Liver (tissue), 9 donors: Measurements from ENCODE around the gene SPOCK2. TPM values are rescaled to one million over a fixed set of nuclear protein-coding genes. Genes with fewer than 3 reads are reported as not detected.

Source experiments
- DNase-seq: peaks from one replicate; pipeline ENCODE4 v3.0.0-alpha.2; 2017; ENCODE audit warnings: low spot score
- H3K27ac ChIP-seq, 2 donors: one replicate each; pipeline ENCODE4 v1.7.0; 2013; ENCODE audit warnings: inconsistent platforms in 2 of 2, low read length in 2 of 2, control low read depth in 1 of 2, low read depth in 1 of 2, mild to moderate bottlenecking in 1 of 2
- H3K27me3 ChIP-seq, 4 donors: one replicate each; pipeline versions ENCODE4 v1.6.1 to v1.7.0; 2013; ENCODE audit warnings: low read length in 3 of 4, inconsistent platforms in 1 of 4, mild to moderate bottlenecking in 1 of 4, moderate library complexity in 1 of 4; ENCODE audit not compliant: control insufficient read depth in 4 of 4, insufficient read depth in 4 of 4
- H3K36me3 ChIP-seq, 4 donors: one replicate each; pipeline versions ENCODE4 v1.6.1 to v1.7.0; 2013; ENCODE audit warnings: low read length in 3 of 4, mild to moderate bottlenecking in 3 of 4, low read depth in 1 of 4, moderate library complexity in 1 of 4; ENCODE audit not compliant: control insufficient read depth in 4 of 4, insufficient read depth in 3 of 4
- H3K4me1 ChIP-seq, 4 donors: one replicate each; pipeline versions ENCODE4 v1.6.1 to v1.7.0; 2013; ENCODE audit warnings: low read length in 3 of 4, mild to moderate bottlenecking in 3 of 4, moderate library complexity in 1 of 4; ENCODE audit not compliant: control insufficient read depth in 4 of 4, insufficient read depth in 4 of 4
- H3K4me3 ChIP-seq, 3 donors: one replicate each; pipeline versions ENCODE4 v1.6.1 to v1.7.0; 2013; ENCODE audit warnings: low read length in 3 of 3, control low read depth in 1 of 3, low read depth in 1 of 3, mild to moderate bottlenecking in 1 of 3
- H3K9ac ChIP-seq, 2 donors: one replicate each; pipeline ENCODE4 v1.7.0; 2013; ENCODE audit warnings: low read length in 2 of 2, mild to moderate bottlenecking in 2 of 2, moderate library complexity in 2 of 2, control low read depth in 1 of 2, low read depth in 1 of 2
- H3K9me3 ChIP-seq, 4 donors: one replicate each; pipeline versions ENCODE4 v1.6.1 to v1.7.0; 2013; ENCODE audit warnings: low read length in 3 of 4; ENCODE audit not compliant: control insufficient read depth in 4 of 4
- ATF3 ChIP-seq: IDR thresholded peaks from 2 replicates; pipeline ENCODE4 v1.6.1; 2016; ENCODE audit warnings: antibody characterized with exemption
- CTCF ChIP-seq: fragments of 150-350 bp; IDR thresholded peaks from 2 replicates; pipeline ENCODE4 v1.5.1; 2017; ENCODE audit warnings: improper control_type of control experiment, low read depth, low read length; ENCODE audit not compliant: missing input control
- EGR1 ChIP-seq, 2 donors: IDR thresholded peaks; 2 replicates each; pipeline ENCODE4 v1.6.1; 2016 to 2018; ENCODE audit warnings: antibody characterized with exemption in 2 of 2, low read depth in 2 of 2
- FOXA1 ChIP-seq: IDR thresholded peaks from 2 replicates; pipeline ENCODE4 v1.6.1; 2016; ENCODE audit warnings: antibody characterized with exemption
- FOXA2 ChIP-seq: IDR thresholded peaks from 2 replicates; pipeline ENCODE4 v1.6.1; 2016; ENCODE audit warnings: antibody characterized with exemption
- GABPA ChIP-seq, 2 donors: IDR thresholded peaks in 1 of 2; conservative IDR thresholded peaks in 1 of 2; 2 replicates each; pipeline ENCODE4 v1.6.1; 2016; ENCODE audit warnings: antibody characterized with exemption in 2 of 2, mild to moderate bottlenecking in 1 of 2, moderate library complexity in 1 of 2
- JUND ChIP-seq, 2 donors: IDR thresholded peaks; 2 replicates each; pipeline ENCODE4 v1.6.1; 2016; ENCODE audit warnings: antibody characterized with exemption in 2 of 2
- NR2F2 ChIP-seq: IDR thresholded peaks from 2 replicates; pipeline ENCODE4 v1.6.1; 2016; ENCODE audit warnings: antibody characterized with exemption
- RAD21 ChIP-seq, 2 donors: IDR thresholded peaks; 2 replicates each; pipeline ENCODE4 v1.6.1; 2016; ENCODE audit warnings: antibody characterized with exemption in 2 of 2, mild to moderate bottlenecking in 2 of 2
- TAF1 ChIP-seq: conservative IDR thresholded peaks from 2 replicates; pipeline ENCODE4 v1.6.1; 2016; ENCODE audit warnings: antibody characterized with exemption, mild to moderate bottlenecking
- WGBS: extraction: QIAGEN DNeasy Blood & Tissue Kit; methylation state at CpG from one replicate; pipeline ENCODE4 v1.1.7; 2013; 5-methylcytosine and 5-hydroxymethylcytosine counted together
- polyA plus RNA-seq, 2 donors: library from polyadenylated mRNA; stranded (reverse) in 1 of 2; unstranded in 1 of 2; fragments of 200-250 nt in 1 of 2; fragments of >200 nt in 1 of 2; fragmentation: Nextera tagmentation in 1 of 2; extraction: Ambion mirVana in 1 of 2; gene quantifications; one replicate each; pipeline versions ENCODE4 v1.2.1 to v1.2.3, GENCODE V29; 2013 to 2015
- total RNA-seq, 2 donors: library from RNA; depleted of rRNA; stranded (reverse); fragments of >200 nt; gene quantifications; one replicate each; pipeline ENCODE4 v1.2.3, GENCODE V29; 2014
- TF ChIP-seq, protein P1 (sequence below): IDR thresholded peaks from 2 replicates; pipeline ENCODE4 v1.6.1; 2016; ENCODE audit warnings: antibody characterized with exemption
- TF ChIP-seq, protein P2 (sequence below): IDR thresholded peaks from 2 replicates; pipeline ENCODE4 v1.6.1; 2016; ENCODE audit warnings: antibody characterized with exemption, mild to moderate bottlenecking
- donor health status: healthy.
- donor health status: healthy.
- donor health status: healthy.
- donor health status: healthy.
- donor health status: healthy.

Gene SPOCK2
- total and polyA plus RNA-seq, 4 donors = 0.36 to 1.7 (median 0.64) TPM

DNA sequence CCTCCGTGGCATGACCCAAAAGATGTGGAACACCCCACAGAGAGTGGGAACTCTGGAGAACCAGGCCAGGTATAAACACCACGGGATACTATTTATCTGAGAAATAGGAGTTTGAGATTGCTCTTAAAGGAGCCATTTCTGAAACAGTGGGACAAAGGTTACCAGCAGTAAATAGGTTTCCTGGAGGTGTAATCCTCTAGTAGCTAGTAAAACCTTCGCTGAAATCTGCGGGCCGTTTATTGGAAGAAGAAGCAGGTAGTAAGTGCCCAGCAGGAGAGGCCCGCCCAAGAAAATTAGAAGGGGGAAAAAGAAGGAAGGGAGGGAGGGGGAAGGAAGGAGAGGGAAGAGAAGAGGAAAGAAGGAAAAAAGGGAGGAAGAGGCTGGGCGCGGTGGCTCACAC, 72.5 kb downstream of the SPOCK2 start:
- DNase-seq = no peak
- TF ChIP-seq FOXA2 = no peak
- TF ChIP-seq JUND (IDR thresholded peaks at IDR 0.05) = no peak
- TF ChIP-seq NR2F2 = no peak
- no peak for TF ChIP-seq CTCF
- TF ChIP-seq RAD21 (IDR thresholded peaks at IDR 0.05) = no peak
- TF ChIP-seq ATF3 = no peak
- TF ChIP-seq, protein P1, sequence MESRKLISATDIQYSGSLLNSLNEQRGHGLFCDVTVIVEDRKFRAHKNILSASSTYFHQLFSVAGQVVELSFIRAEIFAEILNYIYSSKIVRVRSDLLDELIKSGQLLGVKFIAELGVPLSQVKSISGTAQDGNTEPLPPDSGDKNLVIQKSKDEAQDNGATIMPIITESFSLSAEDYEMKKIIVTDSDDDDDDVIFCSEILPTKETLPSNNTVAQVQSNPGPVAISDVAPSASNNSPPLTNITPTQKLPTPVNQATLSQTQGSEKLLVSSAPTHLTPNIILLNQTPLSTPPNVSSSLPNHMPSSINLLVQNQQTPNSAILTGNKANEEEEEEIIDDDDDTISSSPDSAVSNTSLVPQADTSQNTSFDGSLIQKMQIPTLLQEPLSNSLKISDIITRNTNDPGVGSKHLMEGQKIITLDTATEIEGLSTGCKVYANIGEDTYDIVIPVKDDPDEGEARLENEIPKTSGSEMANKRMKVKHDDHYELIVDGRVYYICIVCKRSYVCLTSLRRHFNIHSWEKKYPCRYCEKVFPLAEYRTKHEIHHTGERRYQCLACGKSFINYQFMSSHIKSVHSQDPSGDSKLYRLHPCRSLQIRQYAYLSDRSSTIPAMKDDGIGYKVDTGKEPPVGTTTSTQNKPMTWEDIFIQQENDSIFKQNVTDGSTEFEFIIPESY = no peak
- no peak for TF ChIP-seq TAF1
- TF ChIP-seq, protein P2, sequence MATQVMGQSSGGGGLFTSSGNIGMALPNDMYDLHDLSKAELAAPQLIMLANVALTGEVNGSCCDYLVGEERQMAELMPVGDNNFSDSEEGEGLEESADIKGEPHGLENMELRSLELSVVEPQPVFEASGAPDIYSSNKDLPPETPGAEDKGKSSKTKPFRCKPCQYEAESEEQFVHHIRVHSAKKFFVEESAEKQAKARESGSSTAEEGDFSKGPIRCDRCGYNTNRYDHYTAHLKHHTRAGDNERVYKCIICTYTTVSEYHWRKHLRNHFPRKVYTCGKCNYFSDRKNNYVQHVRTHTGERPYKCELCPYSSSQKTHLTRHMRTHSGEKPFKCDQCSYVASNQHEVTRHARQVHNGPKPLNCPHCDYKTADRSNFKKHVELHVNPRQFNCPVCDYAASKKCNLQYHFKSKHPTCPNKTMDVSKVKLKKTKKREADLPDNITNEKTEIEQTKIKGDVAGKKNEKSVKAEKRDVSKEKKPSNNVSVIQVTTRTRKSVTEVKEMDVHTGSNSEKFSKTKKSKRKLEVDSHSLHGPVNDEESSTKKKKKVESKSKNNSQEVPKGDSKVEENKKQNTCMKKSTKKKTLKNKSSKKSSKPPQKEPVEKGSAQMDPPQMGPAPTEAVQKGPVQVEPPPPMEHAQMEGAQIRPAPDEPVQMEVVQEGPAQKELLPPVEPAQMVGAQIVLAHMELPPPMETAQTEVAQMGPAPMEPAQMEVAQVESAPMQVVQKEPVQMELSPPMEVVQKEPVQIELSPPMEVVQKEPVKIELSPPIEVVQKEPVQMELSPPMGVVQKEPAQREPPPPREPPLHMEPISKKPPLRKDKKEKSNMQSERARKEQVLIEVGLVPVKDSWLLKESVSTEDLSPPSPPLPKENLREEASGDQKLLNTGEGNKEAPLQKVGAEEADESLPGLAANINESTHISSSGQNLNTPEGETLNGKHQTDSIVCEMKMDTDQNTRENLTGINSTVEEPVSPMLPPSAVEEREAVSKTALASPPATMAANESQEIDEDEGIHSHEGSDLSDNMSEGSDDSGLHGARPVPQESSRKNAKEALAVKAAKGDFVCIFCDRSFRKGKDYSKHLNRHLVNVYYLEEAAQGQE = no peak
- no peak for TF ChIP-seq GABPA (IDR thresholded peaks at IDR 0.05 in 1 of 2, conservative IDR thresholded peaks at IDR 0.05 in 1 of 2)
- no peak for TF ChIP-seq FOXA1
- no peaks in the 10 kb centered on the region for H3K9me3 ChIP-seq
- H3K27me3 ChIP-seq = peaks cover 0 to 1% (median 0%) of the 10 kb centered on the region in 4 donors
- no peaks in the 10 kb centered on the region for H3K36me3 ChIP-seq
- H3K4me1 ChIP-seq = no peaks in the 10 kb centered on the region
- no peak overlapping the region for H3K27ac ChIP-seq
- no peak overlapping the region for H3K4me3 ChIP-seq
- no peak overlapping the region for H3K9ac ChIP-seq
- 77% methylated on average over 8 of the region's 8 CpGs for WGBS

GRCh38 chr10:72014785-72015480, 73.4 kb downstream of the SPOCK2 start:
- Histone ChIP-seq H3K4me1 (peaks cover 0 to 8% (median 0%) of the 10 kb centered on the region in 4 donors), H3K36me3 (no peaks in the 10 kb centered on the region), H3K9me3 (no peaks in the 10 kb centered on the region), H3K9ac (no peak overlapping the region), H3K4me3 (no peak overlapping the region), H3K27ac (no peak overlapping the region), H3K27me3 (no peaks in the 10 kb centered on the region)
- TF ChIP-seq JUND (IDR thresholded peaks at IDR 0.05) (no peak), CTCF (no peak), TAF1 (no peak), RAD21 (IDR thresholded peaks at IDR 0.05) (no peak), ATF3 (no peak), EGR1 (IDR thresholded peaks at IDR 0.05; ENCODE audit: low read depth in 2 of 2) (no peak)
- DNase-seq = no peak
- WGBS = 89% methylated on average over 10 of the region's 10 CpGs
